ENCODE measurements around the gene PTPRE.

- TF ChIP-seq CTCF (IDR thresholded peaks at IDR 0.05) (peak in 3 of 7 experiments; percentile 11 to 27 (median 26)), POLR2A (IDR thresholded peaks at IDR 0.05) (no peak)
Observed at GRCh38 chr10:127872871-127873600, 33.9 kb upstream of the PTPRE start.

Measured in body of pancreas (tissue), 4 donors.